Hematopoietic multipotent progenitor cell treated with erythropoietin and hydrocortisone succinate and interleukin-3 and kit ligand, for 4 days (in vitro differentiated cells): ENCODE data around the gene INTS11.

ENCODE experiments used
- DNase-seq: peaks from one replicate; pipeline ENCODE4 v3.0.0-alpha.2; 2015

The INTS11 gene

DNA sequence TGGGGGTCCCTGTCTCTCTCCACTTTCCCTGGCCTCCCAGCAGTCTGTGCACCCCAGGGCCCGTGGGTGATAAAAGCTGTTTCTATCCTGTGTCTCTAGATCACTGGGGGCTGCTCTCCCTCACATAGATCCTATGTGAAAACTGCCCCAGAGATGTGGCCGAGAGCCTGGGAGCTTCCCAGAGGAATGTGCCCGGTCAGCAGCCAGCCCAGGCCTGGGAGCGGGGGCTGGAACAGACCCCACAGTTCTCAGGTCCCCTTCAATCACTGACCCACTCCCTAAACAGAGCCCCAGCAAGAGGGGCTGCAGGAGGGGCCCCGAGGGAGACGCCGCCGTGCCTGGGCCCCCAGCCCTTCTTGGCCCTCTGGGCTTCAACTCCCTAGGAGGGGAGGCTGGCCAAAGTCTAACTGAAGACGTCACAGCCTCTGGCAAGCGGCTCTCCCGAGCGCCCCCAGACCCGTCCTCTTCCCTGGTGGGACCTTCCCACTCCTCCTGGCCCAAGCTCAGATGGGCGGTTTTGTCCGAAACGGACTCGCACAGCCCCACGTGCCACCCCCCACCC is 33.5 kb upstream of the INTS11 start:
- no peak for DNase-seq

GRCh38 chr1:1356796-1357401 is 32.4 kb upstream of the INTS11 start:
- no peak for DNase-seq

GRCh38 chr1:1356166-1356795 is 31.8 kb upstream of the INTS11 start:
- DNase-seq = no peak

- peak; percentile 64 for DNase-seq
Measured at GRCh38 chr1:1355416-1355815, 31.0 kb upstream of the INTS11 start.

DNA sequence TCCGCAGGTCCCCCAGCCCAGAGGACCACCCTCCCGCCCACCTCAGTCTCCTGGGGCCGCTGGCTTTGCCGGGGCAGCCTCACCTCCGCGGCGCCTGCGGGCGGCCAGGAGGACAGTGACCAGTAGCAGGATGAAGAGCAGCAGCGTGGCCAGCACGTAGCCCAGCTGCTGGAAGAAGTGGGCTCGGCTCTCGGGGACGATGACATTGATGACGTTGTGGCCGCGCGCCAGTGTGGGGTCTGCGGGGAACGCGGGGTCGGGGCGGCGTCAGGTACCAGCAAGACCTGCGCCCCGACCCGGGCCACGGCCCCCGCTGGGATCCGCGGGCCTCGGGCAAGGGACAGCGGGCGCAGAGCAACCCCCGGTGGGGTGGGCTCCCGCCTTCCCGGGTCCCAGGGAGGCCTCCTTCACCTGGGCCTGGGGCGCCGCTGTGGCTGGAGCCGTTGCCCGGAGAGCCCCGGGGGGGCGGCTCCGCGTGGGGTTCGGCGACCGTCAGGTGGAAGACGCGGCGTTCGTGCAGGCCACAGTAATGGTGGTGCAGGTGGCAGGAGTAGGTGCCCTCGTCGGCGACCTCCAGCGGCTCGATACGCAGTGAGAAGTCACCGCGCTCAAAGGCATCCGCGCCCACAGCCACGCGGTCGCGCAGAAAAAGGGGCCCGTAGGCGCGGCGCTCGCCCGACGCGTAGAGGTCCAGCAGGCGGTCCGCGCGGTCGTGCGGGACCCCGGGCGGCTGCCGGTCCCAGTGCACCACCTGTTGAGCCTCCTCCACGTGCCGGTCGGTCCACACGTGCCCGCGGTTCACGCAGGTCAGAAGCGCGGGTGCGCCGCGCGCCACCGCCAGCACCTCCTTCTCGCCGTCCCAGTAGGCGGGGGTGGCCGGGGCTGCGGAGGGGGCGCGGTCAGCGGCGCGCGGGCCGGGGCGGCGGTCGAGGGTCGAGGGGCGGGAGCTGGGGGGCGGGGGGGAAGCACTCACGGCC is 30.1 kb upstream of the INTS11 start:
- DNase-seq = no peak

- no peak for DNase-seq
Measured at GRCh38 chr1:1353389-1354151, 29.1 kb upstream of the INTS11 start.

DNA sequence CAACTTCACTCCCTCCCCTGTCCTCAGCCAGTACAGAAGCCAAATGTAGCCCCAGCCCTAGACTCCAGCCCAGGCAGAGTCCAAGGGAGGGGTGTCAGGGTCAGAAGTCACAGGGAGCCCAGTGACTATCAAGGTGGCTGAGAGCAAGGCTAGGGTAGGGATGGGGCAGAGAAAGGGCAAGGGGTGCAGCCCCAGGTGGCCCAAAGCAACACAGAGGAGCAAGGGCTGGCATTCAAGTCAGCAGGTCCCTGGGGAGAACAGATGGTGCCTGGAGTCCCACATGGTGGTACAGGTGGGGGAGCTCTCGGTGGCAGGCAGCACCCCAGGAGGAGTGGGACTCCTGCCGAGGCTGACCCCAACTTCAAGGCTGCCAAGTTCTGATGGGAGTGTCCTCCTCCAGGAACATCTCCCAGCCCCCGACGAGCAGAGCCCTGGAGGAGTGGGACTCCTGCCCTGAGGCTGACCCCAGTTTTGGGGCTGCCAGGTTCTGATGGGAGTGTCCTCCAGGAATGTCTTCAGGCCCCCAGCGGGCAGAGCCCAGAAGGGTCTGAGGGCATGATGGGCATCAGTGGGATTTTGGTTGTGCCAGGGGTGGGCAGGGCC is 28.4 kb upstream of the INTS11 start:
- DNase-seq = no peak

GRCh38 chr1:1351511-1352427 is 27.3 kb upstream of the INTS11 start:
- no peak for DNase-seq

DNA sequence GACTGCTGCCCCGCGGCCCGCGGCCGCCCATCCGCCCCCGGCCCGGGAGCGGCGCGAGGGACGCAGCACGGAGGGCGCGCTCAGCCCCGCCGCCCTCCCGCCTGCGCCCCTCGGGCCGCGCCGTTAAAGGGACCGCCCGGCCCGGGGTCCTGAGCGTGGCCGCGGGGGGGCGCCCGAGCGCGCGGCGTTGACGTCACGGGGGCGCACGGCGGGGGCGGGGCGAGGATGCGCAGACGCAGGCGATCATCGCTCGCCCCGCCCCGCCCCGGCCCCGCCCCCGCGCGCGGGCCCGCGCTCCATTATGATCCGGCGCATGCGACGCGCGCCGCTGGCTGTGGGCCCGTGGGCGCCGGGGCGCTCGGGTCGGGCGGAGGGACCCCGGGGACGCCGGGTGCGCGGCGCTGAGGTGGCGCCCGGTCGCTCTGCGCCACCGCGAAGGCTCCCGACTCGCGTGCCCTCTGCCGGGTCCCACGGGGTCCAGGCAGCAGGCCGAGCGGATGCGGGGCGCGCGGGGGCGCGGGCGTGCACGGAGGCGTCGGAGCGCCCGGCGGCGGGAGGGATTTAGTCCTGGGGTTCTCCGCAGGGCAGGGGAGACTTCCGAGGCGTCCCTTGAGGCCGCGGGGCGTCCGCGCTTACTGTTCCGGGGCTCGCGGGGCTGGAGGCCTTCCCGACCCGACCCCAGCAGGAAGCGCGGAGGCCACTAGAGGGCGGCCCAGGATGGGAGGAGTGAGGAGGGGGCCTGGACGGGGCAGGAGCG is 25.0 kb upstream of the INTS11 start, which contains the start of gene DVL1:
DVL1 (minus strand) TSS at position 163 of the 757 bp plus-strand sequence. CDS start 353 bp downstream, outside the sequence.
- DNase-seq = peak; percentile 80

DNA sequence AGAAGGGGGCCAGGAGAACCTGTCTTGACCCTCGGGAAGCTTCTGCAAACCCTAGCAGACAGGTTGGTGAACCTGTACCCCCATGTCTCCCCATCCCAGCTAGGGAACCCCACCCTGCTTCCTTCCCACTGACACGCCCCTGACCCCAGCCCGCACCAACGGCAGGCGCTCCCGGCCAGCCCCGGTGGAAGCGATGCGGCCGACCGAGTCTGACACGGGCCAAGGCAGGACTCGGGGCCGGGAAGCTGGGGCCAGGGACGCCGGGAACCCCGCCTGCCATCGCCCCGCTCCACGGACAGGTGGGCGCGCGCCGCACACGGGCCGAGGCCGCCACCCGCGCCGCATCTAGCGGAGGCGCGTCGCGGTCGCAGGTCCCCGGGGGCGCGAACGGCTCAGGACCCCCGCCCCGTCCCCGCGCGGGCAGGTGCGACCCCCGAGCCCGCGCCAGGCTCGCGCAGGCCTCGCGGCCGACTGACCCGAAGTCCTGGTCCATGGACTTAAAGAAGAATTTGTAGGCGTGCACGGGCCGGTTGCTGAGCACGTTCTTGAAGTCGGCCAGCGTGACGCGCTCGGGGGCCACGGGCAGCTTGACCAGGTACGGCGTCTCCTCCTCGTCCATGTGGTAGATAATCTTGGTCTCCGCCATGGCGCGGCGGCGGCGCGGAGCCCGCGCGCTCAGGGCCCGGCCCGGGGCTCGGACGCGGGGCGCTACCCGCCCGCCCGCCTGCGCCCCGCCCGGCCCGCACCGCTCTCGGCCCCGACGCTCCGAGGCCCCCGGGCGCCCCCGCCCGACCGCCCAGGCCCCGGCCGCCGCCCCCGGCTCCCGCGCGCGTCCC is 24.2 kb upstream of the INTS11 start:
- peak; percentile 34 for DNase-seq

DNA sequence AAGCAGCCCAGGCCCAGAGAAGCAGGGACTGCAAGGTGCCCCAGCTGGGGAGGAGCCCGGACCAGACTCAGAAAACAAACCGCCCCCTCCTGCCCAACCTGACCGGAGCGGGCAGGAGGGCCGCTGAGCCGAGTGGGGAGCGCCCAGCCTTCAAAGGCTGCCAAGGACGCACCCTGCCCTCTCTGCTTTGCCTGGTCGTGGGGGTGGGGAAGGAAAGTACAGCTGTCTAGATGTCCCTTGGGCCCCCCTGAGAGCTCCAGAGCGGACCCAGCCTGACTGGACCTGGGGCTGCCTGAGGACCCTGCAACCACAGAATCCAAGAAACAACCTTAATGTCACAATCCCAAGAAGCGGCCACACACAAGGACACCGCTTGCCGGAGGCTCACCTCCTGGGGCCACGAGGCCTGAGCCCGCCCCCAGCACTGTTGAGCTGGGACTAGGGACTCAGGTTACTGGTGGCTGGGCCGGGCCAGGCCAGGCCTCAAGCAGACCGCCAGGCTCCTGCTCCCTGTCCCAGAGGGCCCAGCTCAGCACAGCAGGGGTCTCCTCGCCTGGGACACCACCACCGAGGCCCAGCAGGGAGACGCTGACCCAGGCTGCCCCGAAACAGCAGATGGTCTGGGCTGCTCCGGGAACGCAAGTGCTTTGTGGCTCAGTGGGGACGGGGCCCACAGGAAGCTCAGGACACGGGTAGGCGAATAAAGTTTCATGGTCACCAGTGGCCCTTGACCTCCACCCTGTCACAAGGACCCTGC is 23.4 kb upstream of the INTS11 start:
- DNase-seq = no peak

- no peak for DNase-seq
Measured at GRCh38 chr1:1347026-1347595, 22.7 kb upstream of the INTS11 start.

- DNase-seq = no peak
Measured at GRCh38 chr1:1346501-1346890, 22.0 kb upstream of the INTS11 start.

- no peak for DNase-seq
Measured at GRCh38 chr1:1345860-1346500, 21.5 kb upstream of the INTS11 start.

DNA sequence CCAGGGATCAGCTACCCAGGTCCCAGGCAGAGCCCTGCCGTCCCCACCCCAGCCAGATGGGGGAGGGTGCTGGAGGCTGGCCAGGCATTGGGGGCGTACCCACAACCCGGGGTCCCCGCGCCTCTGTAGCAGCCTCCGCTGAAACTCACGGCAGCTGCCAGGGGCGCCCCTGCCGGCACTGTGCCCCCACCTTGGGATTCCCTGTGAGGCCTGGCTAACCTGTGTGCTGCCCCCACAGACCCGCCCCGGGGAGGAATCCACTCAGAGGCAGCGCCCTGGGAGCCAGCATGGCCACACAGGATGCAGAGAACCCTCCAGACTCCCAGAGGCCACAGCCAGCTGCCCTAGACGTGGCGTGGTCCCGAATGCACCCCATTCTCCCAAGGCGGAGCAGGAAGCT is 20.9 kb upstream of the INTS11 start:
- no peak for DNase-seq

DNA sequence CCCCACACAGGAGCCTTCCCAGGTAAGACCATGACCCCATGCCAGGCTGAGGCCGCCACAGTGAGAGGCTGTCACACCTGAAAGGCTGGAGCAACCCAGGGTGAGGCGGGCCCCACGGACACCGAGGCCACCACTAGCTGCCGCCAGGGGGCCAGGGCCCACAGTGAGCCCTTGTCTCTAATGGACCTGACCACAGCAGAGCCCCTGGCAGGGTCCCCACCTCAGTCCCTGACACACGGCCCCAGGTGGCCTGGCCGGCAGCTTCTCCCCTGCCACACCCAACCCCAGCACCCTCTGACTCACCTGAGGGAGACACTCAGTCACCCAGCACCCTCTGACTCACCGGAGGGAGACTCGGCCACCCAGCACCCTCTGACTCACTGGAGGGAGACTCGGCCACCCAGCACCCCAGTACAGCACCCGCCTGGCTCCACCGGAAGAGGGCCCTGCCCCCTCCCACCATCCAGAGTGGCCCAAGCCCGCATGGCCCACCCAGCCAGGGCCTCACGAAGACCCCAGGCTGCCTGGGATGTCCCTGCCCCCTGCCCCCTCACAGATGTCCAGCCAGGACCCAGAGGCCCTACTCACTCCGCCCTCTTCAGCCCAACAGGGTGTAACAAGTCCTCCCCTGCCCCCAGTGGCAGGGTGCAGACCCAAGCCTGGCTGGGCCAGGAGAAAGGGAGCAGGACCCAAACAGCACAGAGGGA is 20.3 kb upstream of the INTS11 start:
- DNase-seq = no peak
